Measurements from ENCODE around the gene TMEM253.

DNA sequence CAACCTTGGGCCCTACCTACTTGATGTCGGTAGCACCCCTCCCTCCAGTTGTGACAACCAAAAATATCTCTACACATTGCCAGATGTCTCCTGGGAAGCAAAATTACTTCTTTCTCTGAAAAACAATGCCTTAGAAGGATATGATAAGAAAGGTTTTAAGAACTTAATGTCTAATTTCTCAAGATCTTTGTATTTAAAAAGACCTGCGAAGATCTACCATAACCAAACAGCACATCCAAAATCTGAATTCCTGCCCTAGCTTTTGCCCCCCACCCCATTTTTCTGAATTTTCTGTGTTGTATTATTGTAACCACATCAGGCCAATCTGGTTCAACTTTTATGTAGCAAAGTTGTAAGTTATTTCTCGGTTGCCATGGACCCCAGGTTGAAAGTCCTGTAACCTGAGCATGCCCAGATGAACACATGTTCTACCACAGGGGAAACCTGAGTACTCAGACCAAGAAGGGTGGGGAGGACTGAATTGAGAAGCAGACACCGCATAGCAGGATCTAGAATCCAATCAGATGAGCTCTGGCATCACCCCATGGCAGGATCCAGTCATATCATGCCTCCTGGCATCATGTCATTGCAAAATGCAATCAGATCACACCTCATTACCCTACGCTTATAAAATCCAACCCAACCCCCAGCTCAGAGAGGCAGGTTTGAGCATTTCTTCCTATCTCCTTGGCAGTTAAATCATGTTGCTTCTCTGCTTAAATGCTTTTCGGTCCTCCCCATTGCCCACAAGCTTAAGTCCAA, 8.7 kb downstream of the TMEM253 start:
- TF ChIP-seq, protein P1, sequence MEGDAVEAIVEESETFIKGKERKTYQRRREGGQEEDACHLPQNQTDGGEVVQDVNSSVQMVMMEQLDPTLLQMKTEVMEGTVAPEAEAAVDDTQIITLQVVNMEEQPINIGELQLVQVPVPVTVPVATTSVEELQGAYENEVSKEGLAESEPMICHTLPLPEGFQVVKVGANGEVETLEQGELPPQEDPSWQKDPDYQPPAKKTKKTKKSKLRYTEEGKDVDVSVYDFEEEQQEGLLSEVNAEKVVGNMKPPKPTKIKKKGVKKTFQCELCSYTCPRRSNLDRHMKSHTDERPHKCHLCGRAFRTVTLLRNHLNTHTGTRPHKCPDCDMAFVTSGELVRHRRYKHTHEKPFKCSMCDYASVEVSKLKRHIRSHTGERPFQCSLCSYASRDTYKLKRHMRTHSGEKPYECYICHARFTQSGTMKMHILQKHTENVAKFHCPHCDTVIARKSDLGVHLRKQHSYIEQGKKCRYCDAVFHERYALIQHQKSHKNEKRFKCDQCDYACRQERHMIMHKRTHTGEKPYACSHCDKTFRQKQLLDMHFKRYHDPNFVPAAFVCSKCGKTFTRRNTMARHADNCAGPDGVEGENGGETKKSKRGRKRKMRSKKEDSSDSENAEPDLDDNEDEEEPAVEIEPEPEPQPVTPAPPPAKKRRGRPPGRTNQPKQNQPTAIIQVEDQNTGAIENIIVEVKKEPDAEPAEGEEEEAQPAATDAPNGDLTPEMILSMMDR (IDR thresholded peaks at IDR 0.05; ENCODE audit: poor library complexity) = no peak
- no peak for TF ChIP-seq EZH2phosphoT487 (IDR thresholded peaks at IDR 0.05; ENCODE audit: low read depth, severe bottlenecking, unreplicated experiment)

All from hepatocyte (in vitro differentiated cells).